Left hindlimb (tissue), 1 donor: ENCODE results near the gene CYP4A11.
"Not testable (repeated sequence)": the region's sequence is repeated elsewhere in the genome, so short reads cannot be mapped to it uniquely, and the experiment has no call there.

Source experiments
- DNase-seq: peaks from one replicate; pipeline ENCODE4 v3.0.0-alpha.2; 2018

CYP4A11 gene

DNA sequence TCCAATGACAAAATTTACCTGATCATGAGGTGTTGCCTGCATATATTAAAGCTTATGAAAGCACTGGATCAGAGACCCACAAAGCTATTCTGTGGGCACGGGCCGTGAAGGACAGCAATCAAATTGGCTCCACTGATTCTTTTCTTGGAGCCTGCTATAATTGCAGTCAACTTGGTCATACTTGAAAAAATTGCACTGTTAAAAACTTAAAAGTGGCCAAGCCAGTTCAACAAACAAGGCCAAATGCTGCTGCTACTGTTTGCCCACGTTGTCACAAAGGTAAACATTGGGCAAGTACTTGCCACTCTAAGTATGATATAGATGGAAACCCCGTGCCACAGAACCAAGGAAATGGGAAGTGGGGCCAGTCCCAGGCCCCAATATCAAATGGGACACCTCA lies 37.8 kb downstream of the CYP4A11 start:
- DNase-seq = no peak

DNA sequence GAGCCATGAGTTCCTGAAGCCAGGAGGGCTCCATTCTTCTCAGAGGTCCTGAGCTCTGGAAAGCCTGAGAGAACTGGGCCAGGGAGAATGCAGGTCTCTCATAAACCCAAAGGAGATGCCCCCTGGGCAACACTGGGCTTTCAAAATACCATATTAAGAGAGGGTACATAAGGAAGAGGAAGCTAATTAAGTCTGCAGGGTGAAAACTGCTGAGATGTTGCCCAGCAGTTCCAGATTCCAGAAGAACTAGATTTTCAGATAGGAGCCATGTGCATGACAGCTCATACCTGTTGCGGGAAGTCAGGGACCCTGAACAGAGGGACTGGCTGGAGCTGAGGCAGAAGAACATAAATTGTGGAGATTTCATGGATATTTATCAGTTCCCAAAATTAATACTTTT lies 40.9 kb downstream of the CYP4A11 start:
- DNase-seq = no peak

DNA sequence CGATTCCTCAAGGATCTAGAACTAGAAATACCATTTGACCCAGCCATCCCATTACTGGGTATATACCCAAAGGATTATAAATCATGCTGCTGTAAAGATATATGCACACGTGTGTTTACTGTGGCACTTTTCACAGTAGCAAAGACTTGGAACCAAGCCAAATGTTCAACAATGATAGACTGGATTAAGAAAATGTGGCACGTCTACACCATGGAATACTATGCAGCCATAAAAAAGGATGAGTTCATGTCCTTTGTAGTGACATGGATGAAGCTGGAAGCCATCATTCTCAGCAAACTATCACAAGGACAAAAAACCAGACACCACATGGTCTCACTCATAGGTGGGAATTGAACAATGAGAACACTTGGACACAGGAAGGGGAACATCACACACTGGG lies 59.6 kb downstream of the CYP4A11 start:
- DNase-seq = not testable (repeated sequence)
